Stimulated activated CD8-positive, alpha-beta memory T cell treated with anti-CD3 and anti-CD28 coated beads, Interleukin-7, amount 100 ng/mL, for 1 hour (primary cell): Measurements from ENCODE around the gene SLC39A11.
"Not testable (repeated sequence)": the region's sequence is repeated elsewhere in the genome, so short reads cannot be mapped to it uniquely, and the experiment has no call there.

Experiments
- DNase-seq, 2 donors: peaks; one replicate each; pipeline ENCODE4 v3.0.0-alpha.2; 2020; ENCODE audit warnings: low read depth in 2 of 2

SLC39A11 gene

DNA sequence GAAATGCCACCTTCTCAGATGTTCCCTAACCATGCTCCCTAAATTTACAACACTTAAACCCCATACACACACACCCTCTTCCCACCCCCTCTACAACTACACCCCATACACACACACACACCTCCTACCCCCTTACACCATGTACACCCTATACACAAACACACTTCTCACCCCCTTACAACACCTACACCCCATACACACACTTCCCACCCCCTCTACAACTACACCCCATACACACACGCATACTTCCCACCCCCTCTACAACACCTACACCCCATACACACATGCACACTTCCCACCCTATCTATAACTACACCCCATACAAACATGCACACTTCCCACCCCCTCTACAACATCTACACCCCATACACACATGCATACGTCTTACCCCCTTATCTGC, 172.0 kb downstream of the SLC39A11 start:
- DNase-seq, result no peak

GRCh38 chr17:72916991-72917390, 175.5 kb downstream of the SLC39A11 start:
- DNase-seq, result no peak

GRCh38 chr17:72915625-72916081, 176.8 kb downstream of the SLC39A11 start:
- no peak for DNase-seq

DNA sequence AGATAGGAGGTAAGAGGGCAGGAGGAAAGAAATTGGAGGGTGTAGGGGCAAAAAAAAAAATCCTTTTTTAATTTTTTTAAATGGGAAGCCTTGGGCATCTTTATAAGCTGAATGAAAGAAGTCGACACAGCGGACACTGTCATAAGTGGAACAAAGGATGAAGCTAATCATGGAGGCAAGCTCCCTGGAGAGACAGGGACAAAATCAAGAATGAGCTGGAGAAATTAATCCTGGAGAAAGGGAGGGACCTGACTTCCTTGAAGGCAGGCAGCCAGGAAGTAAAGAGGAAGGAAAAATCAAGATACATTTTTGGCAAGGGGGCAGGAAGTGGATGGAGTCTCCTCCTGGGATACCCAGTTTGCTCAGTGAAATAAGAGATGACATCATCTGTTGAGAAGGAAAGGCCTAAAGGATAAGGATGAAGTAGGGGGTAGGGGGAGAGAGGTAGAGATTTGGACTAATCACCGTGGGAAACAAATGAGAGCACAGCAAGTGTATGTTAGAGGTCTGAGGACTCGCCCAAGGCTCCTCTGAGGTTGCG, 179.3 kb downstream of the SLC39A11 start:
- no peak for DNase-seq

GRCh38 chr17:72906306-72906705, 186.2 kb downstream of the SLC39A11 start:
- no peak for DNase-seq

DNA sequence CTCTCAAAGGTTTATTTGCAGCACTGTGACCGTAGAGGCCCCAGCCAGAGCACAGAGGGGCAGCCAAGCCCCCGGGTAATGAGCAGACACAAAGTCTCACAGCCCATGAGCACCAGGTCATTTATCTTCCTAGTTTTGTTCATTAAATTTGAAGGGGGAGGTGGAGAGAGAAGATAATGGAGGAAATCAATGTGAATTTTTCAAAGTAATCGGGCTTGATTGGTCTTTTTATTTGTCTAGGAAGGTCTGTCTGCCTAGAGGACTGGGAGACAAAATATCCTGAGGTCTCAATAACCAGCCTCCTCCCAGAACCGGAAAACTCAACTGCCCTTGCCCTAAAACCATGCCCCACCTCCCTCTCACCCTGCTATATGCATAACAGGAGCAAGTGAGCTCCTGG, 189.0 kb downstream of the SLC39A11 start:
- DNase-seq, result no peak

- DNase-seq, result no peak
Observed at GRCh38 chr17:72901657-72902056, 190.8 kb downstream of the SLC39A11 start.

DNA sequence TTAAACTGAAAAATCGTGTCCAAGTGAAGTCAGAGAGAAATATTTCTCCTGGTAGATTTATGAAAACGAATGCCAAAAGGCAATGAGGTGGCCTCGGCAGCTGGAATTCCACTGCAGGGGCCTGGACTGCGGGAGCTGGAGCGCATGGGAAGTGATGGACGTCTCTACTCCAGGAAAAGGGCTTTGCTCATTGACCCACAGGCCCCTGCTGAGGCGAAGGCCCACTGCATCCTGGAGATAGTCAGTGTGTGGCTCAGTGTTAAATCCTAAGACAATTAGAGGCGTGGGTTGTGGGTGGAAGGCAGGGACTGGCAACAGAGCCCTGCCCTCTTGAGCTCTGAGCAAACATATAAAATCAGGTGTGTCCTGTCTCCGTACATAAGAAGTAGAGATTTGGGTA, 191.4 kb downstream of the SLC39A11 start:
- DNase-seq, result no peak

GRCh38 chr17:72900654-72900971, 191.9 kb downstream of the SLC39A11 start:
- DNase-seq, result no peak

DNA sequence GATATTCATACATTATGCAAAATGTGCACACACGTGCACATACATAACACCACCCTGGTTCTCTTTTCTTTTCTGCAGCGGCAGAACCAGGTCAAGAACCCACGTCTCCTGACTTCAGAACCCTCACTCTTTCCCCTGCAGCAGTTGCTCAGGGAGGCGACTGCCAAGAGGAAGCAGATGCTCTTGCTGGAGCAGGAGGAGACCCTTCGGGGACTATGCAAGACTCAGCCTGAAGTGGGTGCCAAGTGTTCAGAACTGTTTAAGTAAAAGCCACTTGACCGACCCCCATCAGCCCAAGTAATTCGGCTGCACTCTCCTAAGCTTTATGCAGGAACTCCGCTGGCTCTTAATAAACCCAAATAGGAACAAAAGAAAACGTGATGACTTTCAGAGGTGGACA, 193.8 kb downstream of the SLC39A11 start:
- no peak for DNase-seq

DNA sequence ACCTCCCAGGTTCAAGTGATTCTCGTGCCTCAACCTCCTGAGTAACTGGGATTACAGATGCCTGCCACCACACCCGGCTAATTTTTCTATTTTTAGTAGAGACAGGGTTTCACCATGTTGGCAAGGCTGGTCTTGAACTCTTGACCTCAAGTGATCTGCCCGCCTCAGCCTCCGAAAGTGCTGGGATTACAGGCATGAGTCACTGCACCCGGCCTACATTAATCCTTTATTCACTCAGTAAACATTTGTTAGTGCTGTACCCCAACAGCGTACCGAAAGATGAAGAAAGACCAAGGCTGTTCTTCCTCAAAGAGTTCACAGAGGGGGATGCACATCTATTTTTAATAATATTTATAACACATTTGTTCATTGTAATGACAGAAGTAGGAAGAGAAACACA, 196.2 kb downstream of the SLC39A11 start:
- DNase-seq, result not testable (repeated sequence)

- no peak for DNase-seq
Observed at GRCh38 chr17:72891627-72892026, 200.9 kb downstream of the SLC39A11 start.

GRCh38 chr17:72890711-72891110, 201.8 kb downstream of the SLC39A11 start:
- DNase-seq, result no peak

DNA sequence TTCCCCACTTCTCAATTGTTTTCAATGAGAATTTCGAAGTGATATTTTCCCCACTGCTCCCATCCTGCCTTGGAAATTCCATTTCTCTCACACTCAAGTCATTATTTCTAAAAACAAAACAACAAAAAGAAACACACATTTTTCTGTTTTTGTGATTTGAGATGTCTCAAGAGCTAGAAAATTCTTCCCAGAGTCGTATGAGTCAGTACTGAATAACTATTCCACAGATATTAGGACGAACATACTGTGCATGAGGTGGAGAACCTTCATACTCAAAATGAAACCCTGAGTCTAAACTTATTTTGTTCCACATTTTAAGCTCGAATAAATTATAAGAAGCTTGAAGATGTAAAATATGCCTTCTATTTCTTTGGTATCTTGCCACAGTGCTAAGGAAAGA, 204.6 kb downstream of the SLC39A11 start:
- no peak for DNase-seq

- no peak for DNase-seq
Observed at GRCh38 chr17:72887322-72887721, 205.2 kb downstream of the SLC39A11 start.

GRCh38 chr17:72886622-72887021, 205.9 kb downstream of the SLC39A11 start:
- no peak for DNase-seq

DNA sequence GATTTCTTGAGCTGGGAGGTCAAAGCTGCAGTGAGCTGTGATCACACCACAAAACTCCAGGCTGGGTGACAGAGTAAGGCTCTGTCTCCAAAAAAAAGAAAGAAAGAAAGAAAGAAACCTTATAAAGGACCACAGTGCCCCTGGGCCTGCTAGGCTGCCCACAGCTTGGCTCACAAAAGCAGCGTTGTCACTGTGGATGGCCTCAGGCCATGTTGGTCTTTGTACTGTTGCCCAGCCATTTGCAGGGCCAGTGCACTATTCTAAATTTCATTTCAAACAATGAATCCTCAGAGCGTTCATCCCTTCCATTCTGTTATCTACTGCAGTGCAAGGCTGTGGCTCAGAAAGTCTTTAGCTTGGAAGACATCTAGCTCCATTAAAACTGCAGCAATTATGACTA, 208.4 kb downstream of the SLC39A11 start:
- no peak for DNase-seq

DNA sequence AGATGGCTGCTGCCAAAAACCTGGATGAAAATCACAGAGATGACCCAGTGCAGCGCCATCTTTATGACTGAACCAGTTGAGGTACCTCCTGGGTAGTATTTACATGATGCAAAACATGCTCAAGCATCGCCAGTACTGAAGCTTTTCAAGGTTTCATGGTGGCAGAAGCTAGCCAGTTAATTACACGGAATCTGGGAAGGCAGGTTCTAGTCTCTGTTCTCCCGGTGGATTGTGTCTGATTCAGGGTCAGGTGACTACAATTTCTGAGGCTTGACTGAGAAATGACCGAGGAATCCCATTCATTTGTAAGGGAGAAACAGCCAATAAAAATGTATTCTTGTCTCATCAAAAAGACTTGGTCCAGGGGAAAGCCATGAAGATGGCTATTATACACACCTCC, 209.1 kb downstream of the SLC39A11 start:
- no peak for DNase-seq

DNA sequence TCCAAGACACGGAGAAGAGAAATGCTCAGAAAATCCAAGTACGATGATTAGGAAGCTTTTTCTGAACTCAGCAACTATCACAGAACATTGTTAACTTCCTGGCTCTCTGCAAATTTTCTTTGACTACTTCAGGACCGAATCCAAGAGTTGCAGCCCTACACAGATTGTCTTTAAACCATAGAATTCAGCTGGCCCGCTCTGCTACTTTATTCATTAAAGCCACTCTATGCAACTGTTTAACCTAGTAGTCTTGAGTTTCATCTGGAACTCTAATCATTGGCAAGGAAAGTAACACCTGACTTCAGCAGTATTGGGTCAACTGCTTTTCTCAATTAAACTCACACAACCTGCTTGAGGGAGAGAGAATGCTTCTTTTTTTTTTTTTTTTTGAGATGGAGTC, 210.1 kb downstream of the SLC39A11 start:
- DNase-seq, result no peak

- DNase-seq, result no peak
Observed at GRCh38 chr17:72879877-72880276, 212.6 kb downstream of the SLC39A11 start.

DNA sequence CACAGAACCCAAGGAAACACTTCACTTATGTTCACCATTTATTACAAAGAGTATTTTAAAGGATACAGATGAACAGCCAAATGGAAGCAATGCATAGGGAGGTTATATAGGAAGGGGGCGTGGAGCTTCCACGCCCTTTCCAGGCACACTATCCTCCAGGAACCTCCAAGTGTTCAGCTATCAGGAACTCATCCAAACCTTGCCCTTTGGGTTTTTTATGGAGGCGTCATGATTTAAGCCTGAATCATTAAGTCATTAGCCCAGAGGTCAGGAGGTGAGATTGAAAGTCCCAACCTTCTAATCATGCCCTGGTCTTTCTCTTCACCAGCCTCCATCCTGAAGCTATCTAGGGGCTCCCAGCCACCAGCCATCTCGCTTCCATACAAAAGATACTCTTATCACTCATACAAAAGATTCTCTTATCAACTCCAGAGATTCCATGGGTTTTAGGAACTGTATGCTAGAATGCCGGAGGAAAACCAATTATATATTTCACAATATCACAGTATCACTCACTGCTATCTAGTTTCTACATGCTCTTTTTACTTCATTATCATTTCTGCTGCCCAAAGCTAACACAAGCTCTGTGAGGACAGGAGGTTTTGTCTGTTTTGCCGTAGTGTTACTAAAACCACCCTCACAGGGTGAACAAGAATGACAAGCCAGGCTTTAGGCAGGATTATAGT, 213.4 kb downstream of the SLC39A11 start:
- DNase-seq, result no peak

GRCh38 chr17:72877348-72877747, 215.1 kb downstream of the SLC39A11 start:
- DNase-seq, result no peak

DNA sequence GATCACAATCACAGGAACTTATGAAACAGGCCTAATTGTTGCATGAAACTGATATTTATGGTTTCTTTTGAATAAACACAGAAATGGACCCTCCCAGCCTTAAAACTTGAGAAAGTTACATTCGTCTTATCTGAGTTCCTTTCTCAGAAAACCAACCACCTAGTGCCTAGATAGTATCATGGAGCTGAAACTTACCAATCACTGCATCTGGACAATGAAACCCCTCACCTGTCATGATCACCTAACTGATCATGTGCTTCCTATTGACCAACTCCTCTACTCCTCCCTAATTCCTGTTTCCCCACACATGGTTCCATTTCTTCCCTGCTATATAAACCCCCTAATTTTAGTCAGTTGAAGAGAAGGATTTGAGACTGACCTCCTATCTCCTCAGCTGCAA, 216.1 kb downstream of the SLC39A11 start:
- DNase-seq, result no peak

DNA sequence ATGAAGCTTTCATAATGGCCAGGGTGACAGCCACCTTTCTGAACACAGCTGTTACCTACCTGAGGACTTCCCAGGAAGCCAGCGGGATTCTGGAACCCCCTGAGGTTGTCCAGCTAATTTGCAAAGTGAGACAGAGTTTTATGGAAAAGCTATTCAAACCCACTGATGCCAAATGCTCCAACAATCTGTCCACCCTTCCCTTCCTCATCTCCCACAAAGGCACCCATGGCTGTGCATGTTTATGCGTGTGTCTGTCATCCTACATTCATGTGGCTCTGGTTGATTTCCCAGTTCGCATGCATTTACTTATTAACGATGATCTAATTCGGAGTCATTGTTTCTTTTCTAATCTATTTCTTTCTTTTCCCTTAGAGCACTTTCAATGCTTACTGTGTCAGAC, 217.1 kb downstream of the SLC39A11 start:
- DNase-seq, result no peak
